GM03348 (cell line): Measurements from ENCODE around the gene ADD2.
A peak's percentile ranks its signal among the peaks of the same experiment; 100 is the strongest.

Experiments
- DNase-seq: peaks from one replicate; pipeline ENCODE4 v3.0.0; 2012; ENCODE audit warnings: low spot score

ADD2 gene

GRCh38 chr2:70719231-70719630, 48.8 kb downstream of the ADD2 start:
- DNase-seq = no peak

- DNase-seq = no peak
These were observed 49.3 kb downstream of the ADD2 start for GRCh38 chr2:70718736-70719135.

- no peak for DNase-seq
These were observed 49.8 kb downstream of the ADD2 start for GRCh38 chr2:70718241-70718640.

GRCh38 chr2:70717431-70718038, 50.5 kb downstream of the ADD2 start:
- DNase-seq = no peak

GRCh38 chr2:70716951-70717350, 51.0 kb downstream of the ADD2 start:
- no peak for DNase-seq

GRCh38 chr2:70716131-70716743, 51.8 kb downstream of the ADD2 start:
- DNase-seq = no peak

GRCh38 chr2:70715071-70715985, 52.7 kb downstream of the ADD2 start:
- no peak for DNase-seq

GRCh38 chr2:70714141-70714905, 53.7 kb downstream of the ADD2 start:
- DNase-seq = no peak

- no peak for DNase-seq
These were observed 55.1 kb downstream of the ADD2 start for GRCh38 chr2:70712916-70713315.

- no peak for DNase-seq
These were observed 56.8 kb downstream of the ADD2 start for GRCh38 chr2:70711191-70711590.

GRCh38 chr2:70710038-70710690, 57.8 kb downstream of the ADD2 start:
- DNase-seq = no peak

- DNase-seq = no peak
These were observed 58.5 kb downstream of the ADD2 start for GRCh38 chr2:70709275-70710037.

- DNase-seq = no peak
These were observed 59.4 kb downstream of the ADD2 start for GRCh38 chr2:70708376-70709199.

GRCh38 chr2:70707706-70708105, 60.3 kb downstream of the ADD2 start:
- no peak for DNase-seq

GRCh38 chr2:70706026-70706795, 61.8 kb downstream of the ADD2 start:
- DNase-seq = no peak

- DNase-seq = no peak
These were observed 62.7 kb downstream of the ADD2 start for GRCh38 chr2:70705160-70705850.

- peak; percentile 83 for DNase-seq
These were observed 64.0 kb downstream of the ADD2 start for GRCh38 chr2:70703900-70704549.

GRCh38 chr2:70702711-70703395, 65.1 kb downstream of the ADD2 start:
- no peak for DNase-seq
